ENCODE measurements around the gene SDK1. TPM values are rescaled to one million over a fixed set of nuclear protein-coding genes. Genes with fewer than 3 reads are reported as not detected.

The SDK1 gene
- total RNA-seq, 1 donor from 2014 or later, result 1.3 TPM

DNA sequence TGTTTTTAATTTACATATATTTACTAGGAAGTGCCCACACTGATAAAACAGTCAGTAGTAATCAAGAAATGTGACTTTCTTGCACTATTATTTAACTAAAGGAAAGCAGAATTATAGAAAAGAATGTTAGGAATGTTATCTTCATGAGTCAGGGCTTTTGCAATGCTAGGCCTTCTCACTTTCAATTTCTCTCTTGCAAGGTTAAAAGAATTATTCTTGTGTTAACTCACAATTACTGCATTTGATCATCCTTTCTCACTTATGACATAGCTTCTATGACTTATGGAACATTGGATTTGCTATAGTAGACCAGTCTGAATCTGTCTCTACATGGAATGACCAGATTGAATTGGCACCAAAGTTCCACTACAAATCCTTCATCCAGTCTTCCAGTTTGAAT lies 192.4 kb downstream of the SDK1 start:
- intact Hi-C loops (cut with micrococcal nuclease), result no loop called here
- Mint-ChIP-seq H3K4me3 (no peak overlapping the region), H3K36me3 (ENCODE audit: low read depth) (no peaks in the 10 kb centered on the region), H3K27ac (no peak overlapping the region), H3K27me3 (peaks cover 17% of the 10 kb centered on the region), H3K9me3 (no peaks in the 10 kb centered on the region), H3K4me1 (no peaks in the 10 kb centered on the region)
- ATAC-seq (ENCODE audit: low read depth) (no peak), DNase-seq (no peak)
- CTCF ChIA-PET, result no interaction called here
- no peak for TF ChIP-seq CTCF (IDR thresholded peaks at IDR 0.05)
- POLR2A ChIA-PET, result no interaction called here

GRCh38 chr7:3494947-3495346 lies 193.9 kb downstream of the SDK1 start:
- peaks cover 15% of the 10 kb centered on the region for H3K27me3 Mint-ChIP-seq
- no peak overlapping the region for H3K4me3 Mint-ChIP-seq
- H3K9me3 Mint-ChIP-seq, result peaks cover 8% of the 10 kb centered on the region
- H3K27ac Mint-ChIP-seq, result no peak overlapping the region
- intact Hi-C loops (cut with micrococcal nuclease), result no loop called here
- DNase-seq (no peak), ATAC-seq (ENCODE audit: low read depth) (no peak)
- CTCF ChIA-PET, result no interaction called here
- POLR2A ChIA-PET, result no interaction called here
- TF ChIP-seq CTCF (IDR thresholded peaks at IDR 0.05), result no peak
- peaks cover 6% of the 10 kb centered on the region for H3K36me3 Mint-ChIP-seq (ENCODE audit: low read depth)
- no peaks in the 10 kb centered on the region for H3K4me1 Mint-ChIP-seq

GRCh38 chr7:3495530-3495929 lies 194.5 kb downstream of the SDK1 start:
- ATAC-seq (ENCODE audit: low read depth), result no peak
- DNase-seq, result no peak
- ChIA-PET CTCF (no interaction called here), POLR2A (no interaction called here)
- peaks cover 8% of the 10 kb centered on the region for H3K36me3 Mint-ChIP-seq (ENCODE audit: low read depth)
- no peak overlapping the region for H3K4me3 Mint-ChIP-seq
- intact Hi-C loops (cut with micrococcal nuclease), result no loop called here
- TF ChIP-seq CTCF (IDR thresholded peaks at IDR 0.05), result no peak
- H3K9me3 Mint-ChIP-seq, result peaks cover 14% of the 10 kb centered on the region
- peaks cover 15% of the 10 kb centered on the region for H3K27me3 Mint-ChIP-seq
- H3K4me1 Mint-ChIP-seq, result no peaks in the 10 kb centered on the region
- H3K27ac Mint-ChIP-seq, result no peak overlapping the region

DNA sequence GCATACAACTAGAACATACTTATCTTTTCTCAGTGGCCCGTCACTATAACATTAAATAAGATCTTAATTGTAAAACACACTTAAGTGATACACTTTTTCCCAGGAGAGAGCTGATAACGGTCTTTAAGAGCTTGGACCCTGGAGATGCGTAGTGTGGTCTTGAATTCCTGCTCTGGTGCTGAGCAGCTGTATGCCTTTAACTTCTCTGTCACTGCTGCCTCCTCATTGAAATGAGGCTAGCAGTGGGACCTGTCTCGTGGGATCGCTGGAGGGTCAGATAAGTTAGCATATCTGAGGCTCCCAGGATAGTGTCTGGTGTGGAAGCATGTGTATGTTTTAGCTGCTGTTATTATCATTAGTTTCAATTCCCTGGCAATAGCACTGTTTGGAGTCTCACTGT lies 194.9 kb downstream of the SDK1 start:
- ATAC-seq (ENCODE audit: low read depth) (no peak), DNase-seq (no peak)
- Mint-ChIP-seq H3K4me3 (no peak overlapping the region), H3K27me3 (peaks cover 15% of the 10 kb centered on the region), H3K4me1 (no peaks in the 10 kb centered on the region), H3K27ac (no peak overlapping the region), H3K9me3 (peaks cover 18% of the 10 kb centered on the region), H3K36me3 (ENCODE audit: low read depth) (peaks cover 10% of the 10 kb centered on the region)
- CTCF ChIA-PET, result no interaction called here
- intact Hi-C loops (cut with micrococcal nuclease), result no loop called here
- TF ChIP-seq CTCF (IDR thresholded peaks at IDR 0.05), result no peak
- POLR2A ChIA-PET, result no interaction called here

- POLR2A ChIA-PET, result no interaction called here
- no peak for DNase-seq
- Mint-ChIP-seq H3K36me3 (ENCODE audit: low read depth) (peaks cover 10% of the 10 kb centered on the region), H3K27ac (no peak overlapping the region), H3K4me3 (no peak overlapping the region), H3K27me3 (peaks cover 15% of the 10 kb centered on the region), H3K4me1 (no peaks in the 10 kb centered on the region), H3K9me3 (peaks cover 23% of the 10 kb centered on the region)
- intact Hi-C loops (cut with micrococcal nuclease), result no loop called here
- no peak for TF ChIP-seq CTCF (IDR thresholded peaks at IDR 0.05)
- CTCF ChIA-PET, result no interaction called here
- ATAC-seq (ENCODE audit: low read depth), result no peak
Observed at GRCh38 chr7:3497796-3498195, 196.7 kb downstream of the SDK1 start.

Measured in activated B cell treated with CpG ODN at 0.5 μM for 24 hours (primary cell).